SK-N-SH treated with all-trans-retinoic acid at 6 μM for 48 hours (cell line): ENCODE measurements around the gene DNM2.

ENCODE experiments used
- ATAC-seq: fragments of 200-7000 bp; cut with Tn5 transposase; 3 replicates; pipeline ENCODE4 v1.9.1; 2020; ENCODE audit warnings: mild to moderate bottlenecking, moderate library complexity
- ARNTL ChIP-seq: fragments of 450-650 bp; formaldehyde crosslinking; IDR thresholded peaks from 2 replicates; pipeline ENCODE4 v1.5.0; 2020; ENCODE audit warnings: low read depth, mild to moderate bottlenecking, moderate library complexity, borderline replicate concordance
- BACH2 ChIP-seq: fragments of 250-450 bp; sonication (Bioruptor Pico); IDR thresholded peaks from 2 replicates; pipeline ENCODE4 v1.9.0; 2021; ENCODE audit warnings: mild to moderate bottlenecking, borderline replicate concordance
- CSDC2 ChIP-seq: fragments of 250-450 bp; sonication (Bioruptor Pico); IDR thresholded peaks from 2 replicates; pipeline ENCODE4 v1.5.0; 2020; ENCODE audit warnings: mild to moderate bottlenecking, moderate library complexity
- CSRNP3 ChIP-seq: fragments of 250-450 bp; sonication (Bioruptor Pico); IDR thresholded peaks from 2 replicates; pipeline ENCODE4 v1.5.1; 2021; ENCODE audit warnings: mild to moderate bottlenecking, moderate library complexity
- ESRRG ChIP-seq: fragments of 250-450 bp; sonication (Bioruptor Pico); IDR thresholded peaks from 2 replicates; pipeline ENCODE4 v1.6.1; 2021; ENCODE audit warnings: mild to moderate bottlenecking
- GLIS3 ChIP-seq: fragments of 250-450 bp; sonication (Bioruptor Pico); IDR thresholded peaks from 2 replicates; pipeline ENCODE4 v1.5.0; 2020; ENCODE audit warnings: mild to moderate bottlenecking, moderate library complexity
- ISL1 ChIP-seq: fragments of 250-450 bp; sonication (Bioruptor Pico); IDR thresholded peaks from 2 replicates; pipeline ENCODE4 v2.1.2; 2022; ENCODE audit warnings: mild to moderate bottlenecking, moderate library complexity
- OSR1 ChIP-seq: fragments of 250-450 bp; sonication (Bioruptor Pico); IDR thresholded peaks from 2 replicates; pipeline ENCODE4 v1.8.0; 2022; ENCODE audit warnings: moderate library complexity, mild to moderate bottlenecking, inconsistent platforms
- PPARA ChIP-seq: fragments of 250-450 bp; sonication (Bioruptor Pico); IDR thresholded peaks from 2 replicates; pipeline ENCODE4 v1.5.0; 2020; ENCODE audit warnings: mild to moderate bottlenecking, borderline replicate concordance
- RARB ChIP-seq: fragments of 250-450 bp; sonication (Bioruptor Pico); IDR thresholded peaks from 2 replicates; pipeline ENCODE4 v1.8.0; 2021; ENCODE audit warnings: mild to moderate bottlenecking, moderate library complexity
- SNAI2 ChIP-seq: fragments of 250-450 bp; sonication (Bioruptor Pico); IDR thresholded peaks from 2 replicates; pipeline ENCODE4 v1.5.0; 2020; ENCODE audit warnings: mild to moderate bottlenecking, moderate library complexity
- TCF4 ChIP-seq: fragments of 250-450 bp; sonication (Bioruptor Pico); IDR thresholded peaks from 2 replicates; pipeline ENCODE4 v1.8.0; 2021; ENCODE audit warnings: mild to moderate bottlenecking, moderate library complexity, borderline replicate concordance
- TOX ChIP-seq: fragments of 250-450 bp; sonication (Bioruptor Pico); IDR thresholded peaks from 2 replicates; pipeline ENCODE4 v1.8.0; 2021; ENCODE audit warnings: mild to moderate bottlenecking, moderate library complexity, borderline replicate concordance
- ZFP3 ChIP-seq: fragments of 250-450 bp; sonication (Bioruptor Pico); IDR thresholded peaks from 2 replicates; pipeline ENCODE4 v1.5.0; 2020; ENCODE audit warnings: mild to moderate bottlenecking, moderate library complexity
- ZFP30 ChIP-seq: fragments of 450-650 bp; formaldehyde crosslinking; IDR thresholded peaks from 2 replicates; pipeline ENCODE4 v1.5.0; 2022; ENCODE audit warnings: mild to moderate bottlenecking, moderate library complexity
- ZNF565 ChIP-seq: fragments of 450-650 bp; formaldehyde crosslinking; conservative IDR thresholded peaks from 2 replicates; pipeline ENCODE4 v1.5.0; 2020; ENCODE audit warnings: low read depth, mild to moderate bottlenecking, moderate library complexity
- ZNF70 ChIP-seq: fragments of 450-650 bp; formaldehyde crosslinking; IDR thresholded peaks from 2 replicates; pipeline ENCODE4 v1.5.0; 2020; ENCODE audit warnings: mild to moderate bottlenecking, moderate library complexity
- TF ChIP-seq, protein P1 (sequence below): fragments of 250-450 bp; sonication (Bioruptor Pico); IDR thresholded peaks from 2 replicates; pipeline ENCODE4 v1.8.0; 2021; ENCODE audit warnings: low read depth, mild to moderate bottlenecking, moderate library complexity, borderline replicate concordance
- TF ChIP-seq, protein P2 (sequence below): fragments of 250-450 bp; sonication (Bioruptor Pico); IDR thresholded peaks from 2 replicates; pipeline ENCODE4 v1.5.1; 2020; ENCODE audit warnings: low read depth, mild to moderate bottlenecking, moderate library complexity
- TF ChIP-seq, protein P3 (sequence below): fragments of 250-450 bp; sonication (Bioruptor Pico); IDR thresholded peaks from 2 replicates; pipeline ENCODE4 v1.5.0; 2020; ENCODE audit warnings: mild to moderate bottlenecking, moderate library complexity

DNM2 gene

DNA sequence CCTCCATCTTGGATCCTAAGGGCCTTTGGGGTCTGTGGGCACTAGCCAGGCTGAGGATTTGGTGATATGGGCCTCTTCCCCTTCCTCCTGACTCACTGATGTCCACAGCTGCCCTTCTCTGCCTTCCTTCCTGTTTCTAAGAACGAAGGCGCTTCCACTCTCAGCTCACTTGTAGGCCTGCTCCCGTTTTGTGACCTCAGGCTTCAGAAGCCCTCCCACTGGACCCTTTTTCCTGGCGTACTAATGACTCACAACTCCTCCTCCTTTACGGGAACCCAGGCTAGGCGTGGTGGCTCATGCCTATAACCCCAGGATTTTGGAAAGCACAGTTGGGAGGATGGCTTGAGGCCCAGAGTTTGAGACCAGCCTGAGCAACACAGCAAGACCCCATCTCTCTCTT is 62.5 kb downstream of the DNM2 start (continued):
- TF ChIP-seq, protein P1, sequence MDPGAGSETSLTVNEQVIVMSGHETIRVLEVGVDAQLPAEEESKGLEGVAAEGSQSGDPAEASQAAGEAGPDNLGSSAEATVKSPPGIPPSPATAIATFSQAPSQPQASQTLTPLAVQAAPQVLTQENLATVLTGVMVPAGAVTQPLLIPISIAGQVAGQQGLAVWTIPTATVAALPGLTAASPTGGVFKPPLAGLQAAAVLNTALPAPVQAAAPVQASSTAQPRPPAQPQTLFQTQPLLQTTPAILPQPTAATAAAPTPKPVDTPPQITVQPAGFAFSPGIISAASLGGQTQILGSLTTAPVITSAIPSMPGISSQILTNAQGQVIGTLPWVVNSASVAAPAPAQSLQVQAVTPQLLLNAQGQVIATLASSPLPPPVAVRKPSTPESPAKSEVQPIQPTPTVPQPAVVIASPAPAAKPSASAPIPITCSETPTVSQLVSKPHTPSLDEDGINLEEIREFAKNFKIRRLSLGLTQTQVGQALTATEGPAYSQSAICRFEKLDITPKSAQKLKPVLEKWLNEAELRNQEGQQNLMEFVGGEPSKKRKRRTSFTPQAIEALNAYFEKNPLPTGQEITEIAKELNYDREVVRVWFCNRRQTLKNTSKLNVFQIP (CRISPR knock-in tag) = no peak

DNA sequence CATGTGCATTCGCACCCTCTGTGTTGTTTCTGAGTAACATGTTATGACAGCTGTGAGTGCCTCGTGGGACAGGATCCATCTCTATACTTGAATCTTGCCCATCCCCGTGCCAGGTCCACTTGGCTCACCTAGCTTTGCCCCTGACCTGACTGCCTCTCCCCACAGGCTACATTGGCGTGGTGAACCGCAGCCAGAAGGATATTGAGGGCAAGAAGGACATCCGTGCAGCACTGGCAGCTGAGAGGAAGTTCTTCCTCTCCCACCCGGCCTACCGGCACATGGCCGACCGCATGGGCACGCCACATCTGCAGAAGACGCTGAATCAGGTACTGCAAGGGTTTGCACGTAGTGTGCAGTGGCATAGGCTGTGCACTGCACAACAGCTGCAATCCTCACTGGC is 64.9 kb downstream of the DNM2 start:
- ATAC-seq = no peak
- TF ChIP-seq ZFP3 (no peak), SNAI2 (CRISPR knock-in tag) (no peak), CSRNP3 (CRISPR knock-in tag) (no peak), RARB (no peak)
- TF ChIP-seq, all 23 proteins: peak for 0

DNA sequence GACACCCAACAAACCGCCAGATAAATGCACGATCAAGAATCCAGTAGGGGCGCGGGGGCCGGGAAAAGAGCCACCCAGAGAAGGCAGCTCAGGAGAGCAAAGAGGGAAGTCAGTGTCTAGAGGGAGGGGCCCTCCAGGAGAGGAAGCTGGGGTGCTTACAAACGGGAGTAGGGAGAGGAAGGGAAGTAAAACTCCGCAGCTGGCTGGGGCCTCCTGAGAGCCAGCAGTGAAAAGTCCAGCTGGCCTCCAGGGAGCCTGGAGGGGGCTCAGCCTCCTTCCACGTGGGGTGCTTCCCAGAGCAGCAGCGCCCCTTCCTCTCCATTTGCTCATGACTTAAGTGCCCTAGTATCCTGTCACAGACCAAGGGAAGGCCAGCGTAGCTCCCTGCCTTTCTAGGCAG is 66.4 kb downstream of the DNM2 start:
- no peak for ATAC-seq
- TF ChIP-seq GLIS3 (no peak), ESRRG (CRISPR knock-in tag) (no peak), TOX (CRISPR knock-in tag) (no peak), OSR1 (CRISPR knock-in tag) (no peak), CSRNP3 (CRISPR knock-in tag) (no peak), CSDC2 (no peak), SNAI2 (CRISPR knock-in tag) (no peak), ISL1 (CRISPR knock-in tag) (no peak), TCF4 (CRISPR knock-in tag) (no peak), BACH2 (CRISPR knock-in tag) (no peak), ZNF565 (CRISPR knock-in tag) (no peak), PPARA (no peak), RARB (no peak), ZFP3 (no peak), ZFP30 (CRISPR knock-in tag) (no peak)
- TF ChIP-seq, protein P2, sequence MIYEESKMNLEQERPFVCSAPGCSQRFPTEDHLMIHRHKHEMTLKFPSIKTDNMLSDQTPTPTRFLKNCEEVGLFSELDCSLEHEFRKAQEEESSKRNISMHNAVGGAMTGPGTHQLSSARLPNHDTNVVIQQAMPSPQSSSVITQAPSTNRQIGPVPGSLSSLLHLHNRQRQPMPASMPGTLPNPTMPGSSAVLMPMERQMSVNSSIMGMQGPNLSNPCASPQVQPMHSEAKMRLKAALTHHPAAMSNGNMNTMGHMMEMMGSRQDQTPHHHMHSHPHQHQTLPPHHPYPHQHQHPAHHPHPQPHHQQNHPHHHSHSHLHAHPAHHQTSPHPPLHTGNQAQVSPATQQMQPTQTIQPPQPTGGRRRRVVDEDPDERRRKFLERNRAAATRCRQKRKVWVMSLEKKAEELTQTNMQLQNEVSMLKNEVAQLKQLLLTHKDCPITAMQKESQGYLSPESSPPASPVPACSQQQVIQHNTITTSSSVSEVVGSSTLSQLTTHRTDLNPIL (CRISPR knock-in tag) = no peak
- TF ChIP-seq, protein P1 (CRISPR knock-in tag) = no peak

GRCh38 chr19:10788146-10788545 is 70.3 kb downstream of the DNM2 start:
- TF ChIP-seq RARB = no peak
- TF ChIP-seq ARNTL (CRISPR knock-in tag) = no peak
- no peak for TF ChIP-seq ZNF70 (CRISPR knock-in tag)
- no peak for TF ChIP-seq CSDC2
- TF ChIP-seq TCF4 (CRISPR knock-in tag) = no peak
- no peak for TF ChIP-seq OSR1 (CRISPR knock-in tag)
- TF ChIP-seq, protein P3, sequence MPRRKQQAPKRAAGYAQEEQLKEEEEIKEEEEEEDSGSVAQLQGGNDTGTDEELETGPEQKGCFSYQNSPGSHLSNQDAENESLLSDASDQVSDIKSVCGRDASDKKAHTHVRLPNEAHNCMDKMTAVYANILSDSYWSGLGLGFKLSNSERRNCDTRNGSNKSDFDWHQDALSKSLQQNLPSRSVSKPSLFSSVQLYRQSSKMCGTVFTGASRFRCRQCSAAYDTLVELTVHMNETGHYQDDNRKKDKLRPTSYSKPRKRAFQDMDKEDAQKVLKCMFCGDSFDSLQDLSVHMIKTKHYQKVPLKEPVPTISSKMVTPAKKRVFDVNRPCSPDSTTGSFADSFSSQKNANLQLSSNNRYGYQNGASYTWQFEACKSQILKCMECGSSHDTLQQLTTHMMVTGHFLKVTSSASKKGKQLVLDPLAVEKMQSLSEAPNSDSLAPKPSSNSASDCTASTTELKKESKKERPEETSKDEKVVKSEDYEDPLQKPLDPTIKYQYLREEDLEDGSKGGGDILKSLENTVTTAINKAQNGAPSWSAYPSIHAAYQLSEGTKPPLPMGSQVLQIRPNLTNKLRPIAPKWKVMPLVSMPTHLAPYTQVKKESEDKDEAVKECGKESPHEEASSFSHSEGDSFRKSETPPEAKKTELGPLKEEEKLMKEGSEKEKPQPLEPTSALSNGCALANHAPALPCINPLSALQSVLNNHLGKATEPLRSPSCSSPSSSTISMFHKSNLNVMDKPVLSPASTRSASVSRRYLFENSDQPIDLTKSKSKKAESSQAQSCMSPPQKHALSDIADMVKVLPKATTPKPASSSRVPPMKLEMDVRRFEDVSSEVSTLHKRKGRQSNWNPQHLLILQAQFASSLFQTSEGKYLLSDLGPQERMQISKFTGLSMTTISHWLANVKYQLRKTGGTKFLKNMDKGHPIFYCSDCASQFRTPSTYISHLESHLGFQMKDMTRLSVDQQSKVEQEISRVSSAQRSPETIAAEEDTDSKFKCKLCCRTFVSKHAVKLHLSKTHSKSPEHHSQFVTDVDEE (CRISPR knock-in tag) = no peak
- TF ChIP-seq PPARA = no peak
- TF ChIP-seq, protein P2 (CRISPR knock-in tag) = no peak
- TF ChIP-seq TOX (CRISPR knock-in tag) = no peak
- TF ChIP-seq CSRNP3 (CRISPR knock-in tag) = no peak
- TF ChIP-seq, all 23 proteins: peak for 0
- no peak for ATAC-seq
